Esophagus muscularis mucosa (tissue), 3 donors: ENCODE results near the gene HDAC4.

Experiments
- CTCF ChIP-seq, 3 experiments: fragments of 200-600 bp in 2 of 3; fragments of 450-650 bp in 1 of 3; sonication (generic) in 2 of 3; IDR thresholded peaks; one replicate each; pipeline ENCODE4 v1.5.1; 2017 to 2019; ENCODE audit warnings: antibody characterized with exemption in 3 of 3, mild to moderate bottlenecking in 2 of 3, moderate library complexity in 1 of 3
- POLR2A ChIP-seq: fragments of 450-650 bp; IDR thresholded peaks from one replicate; pipeline ENCODE4 v1.6.1; 2017; ENCODE audit warnings: antibody characterized with exemption, moderate library complexity, mild to moderate bottlenecking, low read depth

GRCh38 chr2:239152916-239153305 is 247.9 kb downstream of the HDAC4 start:
- TF ChIP-seq POLR2A (no peak), CTCF (IDR thresholded peaks at IDR 0.05) (no peak)
